Liver (tissue), 3 donors: ENCODE results near the gene SLC17A3.

ENCODE experiments used
- GABPA ChIP-seq, 2 donors: IDR thresholded peaks in 1 of 2; conservative IDR thresholded peaks in 1 of 2; 2 replicates each; pipeline ENCODE4 v1.6.1; 2016; ENCODE audit warnings: antibody characterized with exemption in 2 of 2, mild to moderate bottlenecking in 1 of 2, moderate library complexity in 1 of 2
- HNF4A ChIP-seq, 2 donors: conservative IDR thresholded peaks; 2 replicates each; pipeline ENCODE4 v1.6.1; 2016; ENCODE audit warnings: antibody characterized with exemption in 2 of 2, mild to moderate bottlenecking in 2 of 2
- RAD21 ChIP-seq, 2 donors: IDR thresholded peaks; 2 replicates each; pipeline ENCODE4 v1.6.1; 2016; ENCODE audit warnings: antibody characterized with exemption in 2 of 2, mild to moderate bottlenecking in 2 of 2
- RXRA ChIP-seq, 2 donors: IDR thresholded peaks; 2 replicates each; pipeline ENCODE4 v1.6.1; 2017 to 2018; ENCODE audit warnings: antibody characterized with exemption in 2 of 2, mild to moderate bottlenecking in 1 of 2
- TAF1 ChIP-seq: conservative IDR thresholded peaks from 2 replicates; pipeline ENCODE4 v1.6.1; 2016; ENCODE audit warnings: antibody characterized with exemption, mild to moderate bottlenecking
- TF ChIP-seq, protein P1 (sequence below): IDR thresholded peaks from 2 replicates; pipeline ENCODE4 v1.6.1; 2016; ENCODE audit warnings: antibody characterized with exemption
- TF ChIP-seq, protein P2 (sequence below): fragments of 150-350 bp; IDR thresholded peaks from 2 replicates; pipeline ENCODE4 v1.5.1; 2017; ENCODE audit warnings: improper control_type of control experiment, low read depth, low read length; ENCODE audit not compliant: missing input control
- donor health status: healthy.
- donor health status: healthy.

DNA sequence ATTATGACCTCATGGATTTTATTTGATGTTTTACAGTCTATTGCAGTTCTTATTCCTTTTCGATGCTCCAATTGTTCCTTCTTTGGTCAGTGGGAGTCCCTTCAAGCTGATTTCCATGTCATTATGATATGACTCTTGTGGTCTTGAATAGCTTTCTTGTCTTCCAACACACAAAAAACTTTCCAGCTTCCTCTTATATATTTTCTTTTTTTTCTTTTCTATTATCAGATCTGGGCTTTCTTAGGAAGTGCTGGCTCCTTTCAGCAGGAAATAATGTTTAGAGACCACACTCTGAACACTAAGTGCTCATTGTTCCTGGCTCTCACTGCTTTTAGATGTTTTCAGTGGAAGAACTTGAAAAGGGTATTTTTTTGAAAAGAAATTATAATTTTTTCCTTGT, 39.1 kb downstream of the SLC17A3 start:
- no peak for TF ChIP-seq TAF1
- no peak for TF ChIP-seq GABPA (IDR thresholded peaks at IDR 0.05 in 1 of 2, conservative IDR thresholded peaks at IDR 0.05 in 1 of 2)
- TF ChIP-seq, protein P1, sequence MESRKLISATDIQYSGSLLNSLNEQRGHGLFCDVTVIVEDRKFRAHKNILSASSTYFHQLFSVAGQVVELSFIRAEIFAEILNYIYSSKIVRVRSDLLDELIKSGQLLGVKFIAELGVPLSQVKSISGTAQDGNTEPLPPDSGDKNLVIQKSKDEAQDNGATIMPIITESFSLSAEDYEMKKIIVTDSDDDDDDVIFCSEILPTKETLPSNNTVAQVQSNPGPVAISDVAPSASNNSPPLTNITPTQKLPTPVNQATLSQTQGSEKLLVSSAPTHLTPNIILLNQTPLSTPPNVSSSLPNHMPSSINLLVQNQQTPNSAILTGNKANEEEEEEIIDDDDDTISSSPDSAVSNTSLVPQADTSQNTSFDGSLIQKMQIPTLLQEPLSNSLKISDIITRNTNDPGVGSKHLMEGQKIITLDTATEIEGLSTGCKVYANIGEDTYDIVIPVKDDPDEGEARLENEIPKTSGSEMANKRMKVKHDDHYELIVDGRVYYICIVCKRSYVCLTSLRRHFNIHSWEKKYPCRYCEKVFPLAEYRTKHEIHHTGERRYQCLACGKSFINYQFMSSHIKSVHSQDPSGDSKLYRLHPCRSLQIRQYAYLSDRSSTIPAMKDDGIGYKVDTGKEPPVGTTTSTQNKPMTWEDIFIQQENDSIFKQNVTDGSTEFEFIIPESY: no peak
- TF ChIP-seq, protein P2, sequence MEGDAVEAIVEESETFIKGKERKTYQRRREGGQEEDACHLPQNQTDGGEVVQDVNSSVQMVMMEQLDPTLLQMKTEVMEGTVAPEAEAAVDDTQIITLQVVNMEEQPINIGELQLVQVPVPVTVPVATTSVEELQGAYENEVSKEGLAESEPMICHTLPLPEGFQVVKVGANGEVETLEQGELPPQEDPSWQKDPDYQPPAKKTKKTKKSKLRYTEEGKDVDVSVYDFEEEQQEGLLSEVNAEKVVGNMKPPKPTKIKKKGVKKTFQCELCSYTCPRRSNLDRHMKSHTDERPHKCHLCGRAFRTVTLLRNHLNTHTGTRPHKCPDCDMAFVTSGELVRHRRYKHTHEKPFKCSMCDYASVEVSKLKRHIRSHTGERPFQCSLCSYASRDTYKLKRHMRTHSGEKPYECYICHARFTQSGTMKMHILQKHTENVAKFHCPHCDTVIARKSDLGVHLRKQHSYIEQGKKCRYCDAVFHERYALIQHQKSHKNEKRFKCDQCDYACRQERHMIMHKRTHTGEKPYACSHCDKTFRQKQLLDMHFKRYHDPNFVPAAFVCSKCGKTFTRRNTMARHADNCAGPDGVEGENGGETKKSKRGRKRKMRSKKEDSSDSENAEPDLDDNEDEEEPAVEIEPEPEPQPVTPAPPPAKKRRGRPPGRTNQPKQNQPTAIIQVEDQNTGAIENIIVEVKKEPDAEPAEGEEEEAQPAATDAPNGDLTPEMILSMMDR: no peak
- TF ChIP-seq RXRA (IDR thresholded peaks at IDR 0.05): no peak
- TF ChIP-seq HNF4A (conservative IDR thresholded peaks at IDR 0.05): no peak
- no peak for TF ChIP-seq RAD21 (IDR thresholded peaks at IDR 0.05)
